HAP-1 (cell line): ENCODE results near the gene HOMER1.

ENCODE experiments used
- DNase-seq, 2 experiments: peaks; one replicate each; pipeline ENCODE4 v3.0.0-alpha.2; 2016 to 2020; ENCODE audit warnings: low spot score in 2 of 2
- H3K27me3 ChIP-seq: fragments of 250-450 bp; sonication (Bioruptor Pico); 2 replicates; pipeline ENCODE4 v1.5.1; 2020; ENCODE audit warnings: low read depth, mild to moderate bottlenecking, moderate library complexity
- H3K36me3 ChIP-seq: fragments of 250-450 bp; sonication (Bioruptor Pico); replicated peaks from 2 replicates; pipeline ENCODE4 v1.5.1; 2020; ENCODE audit warnings: mild to moderate bottlenecking
- H3K4me1 ChIP-seq: fragments of 250-450 bp; sonication (Bioruptor Pico); 2 replicates; pipeline ENCODE4 v1.5.1; 2020; ENCODE audit warnings: mild to moderate bottlenecking
- H3K4me3 ChIP-seq: fragments of 250-450 bp; sonication (Bioruptor Pico); 2 replicates; pipeline ENCODE4 v1.5.1; 2020; ENCODE audit warnings: mild to moderate bottlenecking, moderate library complexity
- H3K9me3 ChIP-seq: fragments of 250-450 bp; sonication (Bioruptor Pico); 2 replicates; pipeline ENCODE4 v1.5.1; 2020; ENCODE audit warnings: mild to moderate bottlenecking, moderate library complexity
- in situ Hi-C: fragments of 300-500 bp; cut with MboI; formaldehyde crosslinking; loops from 3 replicates; pipeline ENCODE4 v1.14.3; 2020; ENCODE audit warnings: low sequenced_read_pairs, inconsistent platforms, mixed read lengths

HOMER1 gene, protein sequence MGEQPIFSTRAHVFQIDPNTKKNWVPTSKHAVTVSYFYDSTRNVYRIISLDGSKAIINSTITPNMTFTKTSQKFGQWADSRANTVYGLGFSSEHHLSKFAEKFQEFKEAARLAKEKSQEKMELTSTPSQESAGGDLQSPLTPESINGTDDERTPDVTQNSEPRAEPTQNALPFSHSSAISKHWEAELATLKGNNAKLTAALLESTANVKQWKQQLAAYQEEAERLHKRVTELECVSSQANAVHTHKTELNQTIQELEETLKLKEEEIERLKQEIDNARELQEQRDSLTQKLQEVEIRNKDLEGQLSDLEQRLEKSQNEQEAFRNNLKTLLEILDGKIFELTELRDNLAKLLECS

DNA sequence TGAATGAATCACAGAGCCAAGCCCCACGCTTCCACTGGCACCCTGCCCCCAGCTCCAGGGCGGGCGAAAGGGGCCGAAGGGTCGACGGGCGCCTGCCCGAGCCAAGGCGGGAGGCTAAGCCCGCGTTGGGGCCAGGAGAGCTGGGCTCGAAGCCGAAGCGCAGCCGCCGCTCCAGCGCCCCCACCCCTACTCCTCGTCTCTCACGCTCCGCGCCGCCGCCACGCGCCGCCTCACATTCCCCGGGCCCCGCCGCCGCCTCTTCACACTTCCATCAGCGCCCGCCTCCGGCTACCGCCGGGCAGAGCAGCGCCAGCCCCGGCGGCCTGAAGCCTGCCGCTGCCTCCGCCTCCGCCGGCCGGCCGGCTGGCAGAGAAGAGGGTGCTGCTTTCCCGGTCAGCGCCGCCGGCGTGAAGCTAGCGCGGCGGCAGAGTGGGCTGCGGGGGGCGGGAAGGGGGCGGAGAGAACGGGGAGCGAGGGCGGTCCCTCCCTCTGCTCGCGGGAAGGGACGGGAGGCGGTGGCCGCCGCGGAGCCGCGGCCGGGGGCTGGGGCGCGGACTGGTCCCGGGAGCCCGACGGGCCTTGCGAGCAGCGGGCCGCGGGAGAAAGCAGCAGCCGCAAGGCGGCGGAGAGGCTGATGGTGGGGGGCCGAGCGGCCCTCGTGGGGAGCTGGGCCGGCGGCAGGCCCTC is at the start of gene HOMER1:
Gene HOMER1 (minus strand): TSS at position 431 of the 687 bp plus-strand sequence. CDS start 1,360 bp downstream, outside the sequence.
- in situ Hi-C loops = no loop called here
- Histone ChIP-seq H3K36me3 (no peaks in the 10 kb centered on the region), H3K27me3 (no peaks in the 10 kb centered on the region), H3K4me3 (peak within 1 kb of the TSS; percentile 62), H3K9me3 (no peaks in the 10 kb centered on the region), H3K4me1 (peaks cover 27% of the 10 kb centered on the region)
- peak; percentile 70 to 92 for DNase-seq

DNA sequence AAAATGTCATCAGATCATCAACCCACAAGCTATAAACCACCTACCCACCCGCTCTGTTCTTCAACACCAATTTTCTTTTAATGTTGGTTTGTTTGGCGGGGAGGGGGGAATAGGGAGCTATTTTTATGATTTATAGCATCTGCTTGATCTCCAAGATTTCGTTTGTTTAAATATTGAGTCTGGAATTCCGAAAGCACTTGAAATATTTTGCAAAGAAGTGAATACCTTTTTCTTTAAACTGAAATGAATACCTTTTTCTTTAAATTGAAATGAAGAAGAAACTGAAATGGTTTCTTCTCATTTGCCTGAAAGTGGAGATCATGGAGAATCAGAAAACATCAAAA is 49.3 kb upstream of the HOMER1 start:
- no peak for DNase-seq
- in situ Hi-C loops = loop anchor here (10.0 kb wide), 1 partner anchor 272 kb away; no protein-coding TSS in a partner anchor
- peaks cover 25% of the 10 kb centered on the region for H3K4me1 ChIP-seq
- H3K27me3 ChIP-seq = no peaks in the 10 kb centered on the region; the same call in 1 of the 2 replicates
- no peaks in the 10 kb centered on the region for H3K9me3 ChIP-seq
- H3K36me3 ChIP-seq = no peaks in the 10 kb centered on the region
- no peak overlapping the region for H3K4me3 ChIP-seq

DNA sequence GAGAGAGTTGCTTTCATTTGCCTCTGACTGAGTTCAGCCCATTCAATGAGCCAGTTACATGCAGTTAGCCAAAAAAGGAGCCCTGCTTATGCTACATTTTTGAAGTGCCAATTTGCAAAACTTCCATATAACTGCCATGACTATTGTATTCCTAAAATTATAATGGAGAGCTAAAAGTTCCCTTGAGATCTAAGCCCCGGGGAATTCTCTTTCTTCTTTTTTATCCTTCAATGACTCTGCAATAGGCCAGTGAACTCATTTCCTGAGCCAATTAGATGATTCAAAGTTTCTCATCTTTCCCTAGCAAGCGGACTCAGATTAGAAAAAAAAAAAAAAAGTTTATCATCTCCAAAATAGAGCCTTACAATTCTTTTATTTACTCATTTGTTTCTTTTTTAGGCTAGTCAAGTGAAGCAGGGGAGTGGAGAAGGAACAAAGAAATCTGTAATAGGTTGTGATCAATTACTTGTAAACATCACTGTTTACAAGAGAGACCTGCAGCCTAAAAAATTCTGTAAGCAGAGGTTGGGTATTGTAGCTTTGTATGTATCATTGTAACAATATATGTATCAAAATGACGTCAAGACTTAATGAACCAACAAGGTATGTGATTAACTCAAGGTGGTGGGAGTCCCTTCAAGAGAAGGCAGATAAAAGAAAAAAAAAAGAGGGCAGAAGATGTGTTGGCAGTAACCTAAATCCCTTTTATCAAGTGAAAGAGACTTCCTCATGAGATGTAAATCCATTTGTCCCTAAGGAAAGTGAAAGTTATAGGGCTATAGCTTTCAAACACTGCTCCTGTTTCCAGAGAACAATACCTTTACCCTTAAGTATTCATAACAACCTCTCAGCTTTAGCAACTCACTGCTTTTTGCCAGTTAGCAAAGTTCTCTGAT is 48.7 kb upstream of the HOMER1 start:
- Histone ChIP-seq H3K4me1 (peaks cover 25% of the 10 kb centered on the region), H3K4me3 (no peak overlapping the region), H3K27me3 (no peaks in the 10 kb centered on the region; the same call in 1 of the 2 replicates), H3K9me3 (no peaks in the 10 kb centered on the region), H3K36me3 (no peaks in the 10 kb centered on the region)
- peak; percentile 30 to 84 for DNase-seq
- in situ Hi-C loops = loop anchor here (10.0 kb wide), 1 partner anchor 272 kb away; no protein-coding TSS in a partner anchor

DNA sequence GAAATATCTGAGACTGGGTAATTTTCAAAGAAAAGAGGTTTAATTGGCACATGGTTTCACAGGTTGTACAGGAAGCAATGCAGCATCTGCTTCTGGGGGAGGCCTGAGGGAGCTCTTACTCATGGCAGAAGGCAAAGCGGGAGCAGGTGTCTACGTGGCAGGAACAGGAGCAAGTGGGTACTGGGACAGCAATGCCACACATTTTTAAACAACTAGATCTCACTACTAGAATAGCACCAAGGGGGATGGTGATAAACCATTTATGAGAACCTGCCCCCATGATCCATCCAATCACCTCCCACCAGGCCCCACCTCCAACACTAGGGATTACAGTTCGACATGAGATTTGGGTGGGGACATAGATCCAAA is 47.6 kb upstream of the HOMER1 start:
- no peaks in the 10 kb centered on the region for H3K9me3 ChIP-seq
- H3K4me1 ChIP-seq = peaks cover 25% of the 10 kb centered on the region
- H3K27me3 ChIP-seq = no peaks in the 10 kb centered on the region; the same call in 1 of the 2 replicates
- in situ Hi-C loops = loop anchor here (10.0 kb wide), 1 partner anchor 273 kb away; no protein-coding TSS in a partner anchor
- no peaks in the 10 kb centered on the region for H3K36me3 ChIP-seq
- no peak for DNase-seq
- H3K4me3 ChIP-seq = no peak overlapping the region

DNA sequence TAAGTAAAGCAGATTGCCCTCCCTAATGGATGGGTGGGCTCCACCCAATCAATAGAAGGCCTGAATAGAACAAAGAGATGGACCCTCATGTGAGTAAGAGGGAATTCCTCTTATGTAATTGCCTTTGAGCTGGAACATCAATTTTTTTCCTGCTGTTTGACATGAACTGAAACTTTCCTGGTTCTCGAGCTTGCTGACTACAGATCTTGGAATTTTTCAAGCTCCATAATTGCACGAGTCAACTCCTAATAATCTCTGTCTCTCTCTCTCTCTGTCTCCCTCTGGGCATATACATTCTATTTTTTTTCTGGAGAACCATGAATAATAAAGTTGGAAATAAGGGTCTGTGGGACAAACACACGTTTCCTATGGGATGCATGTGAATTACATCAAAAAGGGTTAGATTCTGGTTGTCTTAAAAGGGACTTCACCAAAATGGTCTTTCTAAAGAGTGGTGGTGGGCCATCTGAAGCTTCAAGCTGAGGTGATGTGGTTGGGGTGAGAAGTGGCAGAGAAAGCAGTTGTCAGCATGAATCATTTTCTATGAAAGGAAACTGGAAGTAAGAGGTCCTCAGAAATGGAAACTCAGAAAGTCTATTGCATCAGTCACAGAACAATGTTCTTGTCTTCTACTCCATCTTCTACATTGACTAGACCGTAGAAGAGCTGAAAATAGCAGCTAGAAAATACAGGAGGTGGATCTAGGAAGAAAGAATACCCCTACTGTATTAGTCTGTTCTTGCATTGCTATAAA is 47.0 kb upstream of the HOMER1 start:
- no peaks in the 10 kb centered on the region for H3K36me3 ChIP-seq
- DNase-seq = no peak
- no peak overlapping the region for H3K4me3 ChIP-seq
- peaks cover 29% of the 10 kb centered on the region for H3K4me1 ChIP-seq
- no peaks in the 10 kb centered on the region for H3K9me3 ChIP-seq
- in situ Hi-C loops = loop anchor here (10.0 kb wide), 1 partner anchor 274 kb away; no protein-coding TSS in a partner anchor
- no peaks in the 10 kb centered on the region; the same call in 1 of the 2 replicates for H3K27me3 ChIP-seq

DNA sequence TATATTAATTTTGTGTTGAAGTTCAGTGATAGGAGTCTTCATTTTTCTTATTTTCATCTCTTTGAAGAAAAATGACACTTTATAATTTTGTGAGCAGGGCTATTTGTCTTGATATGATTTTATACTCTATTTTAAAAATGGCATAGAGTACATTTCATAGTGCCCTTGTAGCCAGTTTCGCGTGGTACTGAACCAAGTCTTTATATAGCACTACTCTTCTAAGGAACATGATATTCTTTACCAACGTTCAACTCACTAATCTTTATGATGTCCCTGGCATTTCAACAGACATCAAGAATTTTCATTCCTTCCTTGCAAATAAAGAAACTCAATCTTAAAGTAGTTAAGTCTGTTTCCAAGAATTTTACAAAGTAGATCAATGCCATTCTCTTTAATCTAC is 41.5 kb upstream of the HOMER1 start:
- Histone ChIP-seq H3K9me3 (no peaks in the 10 kb centered on the region), H3K36me3 (no peaks in the 10 kb centered on the region), H3K4me1 (peaks cover 6% of the 10 kb centered on the region; the same call in 1 of the 2 replicates), H3K27me3 (no peaks in the 10 kb centered on the region), H3K4me3 (no peak overlapping the region)
- in situ Hi-C loops = no loop called here
- no peak for DNase-seq

DNA sequence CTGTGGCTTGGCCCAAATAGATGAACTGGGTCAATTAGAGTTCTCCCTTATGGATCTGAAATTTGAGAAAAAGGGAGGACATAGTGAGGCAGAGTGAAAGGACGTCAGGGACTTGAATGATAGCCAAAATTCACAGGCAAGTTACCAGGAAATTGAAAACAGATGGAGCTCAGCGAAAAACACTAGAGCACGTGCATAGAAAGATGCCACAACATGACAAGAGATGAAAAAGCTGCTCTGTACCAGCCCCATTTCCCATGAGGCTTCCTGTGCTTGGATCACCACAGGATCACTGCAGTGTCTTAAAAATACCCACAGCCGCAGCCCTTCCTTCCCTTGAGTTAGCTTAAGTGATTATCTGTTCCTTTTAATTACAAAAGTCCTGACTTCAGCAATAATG is 39.0 kb upstream of the HOMER1 start:
- Histone ChIP-seq H3K36me3 (no peaks in the 10 kb centered on the region), H3K4me1 (peaks cover 6% of the 10 kb centered on the region; the same call in 1 of the 2 replicates), H3K27me3 (no peaks in the 10 kb centered on the region), H3K9me3 (no peaks in the 10 kb centered on the region), H3K4me3 (no peak overlapping the region)
- no peak for DNase-seq
- in situ Hi-C loops = no loop called here

DNA sequence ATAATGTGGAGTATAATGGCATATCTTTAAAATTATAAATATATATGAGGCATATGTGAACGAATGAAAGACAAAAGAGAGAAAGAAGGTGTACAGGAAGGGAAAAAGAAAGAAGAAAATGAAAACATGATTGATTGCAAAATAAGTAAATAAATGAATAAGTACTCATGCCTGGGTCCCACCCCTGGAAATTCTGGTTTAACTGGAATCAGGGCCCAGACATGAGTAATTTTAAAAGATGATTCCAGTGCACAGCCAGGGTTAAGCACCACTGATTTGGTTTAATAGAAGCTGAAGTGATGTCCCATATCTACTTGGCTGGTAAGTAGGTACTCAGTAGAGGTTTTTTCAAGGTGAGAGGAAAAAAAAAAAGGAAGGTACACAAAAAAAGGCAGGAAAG is 34.0 kb upstream of the HOMER1 start:
- in situ Hi-C loops = no loop called here
- H3K9me3 ChIP-seq = no peaks in the 10 kb centered on the region
- peaks cover 3% of the 10 kb centered on the region for H3K4me1 ChIP-seq
- H3K27me3 ChIP-seq = no peaks in the 10 kb centered on the region
- H3K4me3 ChIP-seq = no peak overlapping the region
- H3K36me3 ChIP-seq = no peaks in the 10 kb centered on the region
- DNase-seq = no peak

DNA sequence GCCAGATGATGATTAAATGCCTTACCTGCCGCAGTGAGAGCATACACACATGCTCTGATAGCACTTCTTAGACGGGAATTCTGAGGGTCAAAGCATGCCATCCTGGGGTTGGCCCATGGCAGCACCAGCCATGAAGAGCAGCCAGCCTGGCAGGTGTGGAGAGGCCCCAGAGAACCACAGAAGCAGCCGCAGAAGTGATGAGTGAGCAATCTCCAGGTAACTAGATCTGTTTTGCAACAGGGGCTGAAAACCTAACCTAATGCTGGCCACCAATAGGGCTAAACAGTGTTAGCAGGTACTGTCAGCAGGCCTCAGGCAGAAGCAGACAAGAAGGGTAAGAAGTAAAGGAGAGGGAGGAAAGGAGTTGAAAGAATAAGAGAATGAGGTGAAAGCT is 33.5 kb upstream of the HOMER1 start:
- H3K4me1 ChIP-seq = peaks cover 3% of the 10 kb centered on the region
- in situ Hi-C loops = no loop called here
- H3K27me3 ChIP-seq = no peaks in the 10 kb centered on the region
- no peak for DNase-seq
- H3K4me3 ChIP-seq = no peak overlapping the region
- no peaks in the 10 kb centered on the region for H3K36me3 ChIP-seq
- no peaks in the 10 kb centered on the region for H3K9me3 ChIP-seq

DNA sequence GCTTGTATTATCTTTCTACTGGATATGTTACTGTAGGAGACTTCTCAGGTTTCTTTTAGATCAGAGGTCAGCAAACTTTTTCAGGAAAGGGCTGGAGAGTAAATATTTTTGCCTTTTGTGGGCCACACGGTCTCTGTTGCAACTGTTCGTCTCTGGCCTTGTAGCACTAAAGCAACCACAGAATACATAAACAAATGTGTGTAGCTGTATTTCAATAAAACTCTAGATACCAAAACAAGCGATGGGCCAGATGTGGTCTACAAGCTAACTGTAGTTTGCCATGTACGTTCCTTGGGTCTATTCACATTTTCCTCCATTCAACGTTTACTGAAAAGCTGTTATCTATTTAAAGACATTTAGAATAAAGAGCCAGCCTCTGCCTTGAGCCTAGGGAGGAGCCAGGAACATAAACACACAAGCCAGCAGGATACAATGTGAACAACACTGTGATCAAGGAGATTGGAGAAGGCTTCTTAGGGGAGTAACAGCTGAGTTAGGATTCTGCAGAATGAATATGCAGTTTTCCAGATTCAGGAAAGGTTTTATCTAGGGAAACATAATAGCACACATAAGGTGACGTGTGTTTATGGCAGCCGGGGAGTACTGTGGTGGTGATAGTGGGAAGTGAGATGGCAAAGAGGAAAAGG is 33.0 kb upstream of the HOMER1 start:
- Histone ChIP-seq H3K4me1 (peaks cover 3% of the 10 kb centered on the region), H3K36me3 (no peaks in the 10 kb centered on the region), H3K9me3 (no peaks in the 10 kb centered on the region), H3K27me3 (no peaks in the 10 kb centered on the region), H3K4me3 (no peak overlapping the region)
- DNase-seq = no peak
- in situ Hi-C loops = no loop called here

DNA sequence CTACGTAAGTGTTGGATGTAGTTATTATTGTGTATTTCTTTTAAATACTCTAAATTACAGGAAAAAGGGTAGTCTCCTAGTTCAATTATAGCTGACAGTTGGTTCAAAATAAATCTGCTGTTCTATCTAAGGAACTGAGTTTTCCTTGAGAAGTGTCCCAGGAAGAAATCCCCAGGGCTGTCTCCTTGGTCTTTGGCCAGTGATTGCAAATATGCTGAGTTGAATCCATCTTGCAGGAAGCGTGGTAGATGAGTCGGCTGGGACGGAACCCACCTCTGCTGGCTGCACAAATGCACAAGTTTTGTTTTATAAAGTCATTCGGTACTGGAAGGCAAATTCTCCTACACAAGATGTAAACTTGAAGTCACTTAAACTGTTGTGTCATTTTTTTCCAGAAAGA is 30.2 kb upstream of the HOMER1 start:
- no peak for DNase-seq
- Histone ChIP-seq H3K9me3 (no peaks in the 10 kb centered on the region), H3K4me3 (no peak overlapping the region), H3K4me1 (peaks cover 3% of the 10 kb centered on the region), H3K36me3 (no peaks in the 10 kb centered on the region), H3K27me3 (no peaks in the 10 kb centered on the region)
- in situ Hi-C loops = no loop called here

DNA sequence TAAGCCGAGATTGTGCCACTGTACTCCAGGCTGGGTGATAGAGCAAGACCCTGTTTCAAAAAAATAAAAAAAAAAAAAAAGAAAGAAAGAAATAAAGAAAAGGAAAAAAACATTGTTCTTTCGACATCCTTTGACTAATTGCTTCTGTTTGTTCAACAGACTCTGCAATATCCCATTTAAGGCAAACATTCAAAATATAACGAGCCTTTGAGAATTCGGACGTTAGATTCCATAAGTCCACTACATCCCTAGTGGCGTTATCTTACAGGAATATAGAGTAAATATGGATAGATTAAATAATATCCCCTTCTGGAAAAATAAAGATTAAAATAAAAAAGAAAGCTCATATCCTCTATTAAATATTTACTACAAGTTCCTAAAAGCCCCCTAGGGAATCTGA is 27.0 kb upstream of the HOMER1 start:
- Histone ChIP-seq H3K4me1 (peaks cover 3% of the 10 kb centered on the region), H3K36me3 (no peaks in the 10 kb centered on the region), H3K27me3 (no peaks in the 10 kb centered on the region), H3K9me3 (no peaks in the 10 kb centered on the region), H3K4me3 (no peak overlapping the region)
- DNase-seq = no peak
- in situ Hi-C loops = no loop called here
